Activated CD8-positive, alpha-beta T cell treated with anti-CD3 and anti-CD28 coated beads for 36 hours (primary cell): Measurements from ENCODE around the gene U2AF2. TPM values are rescaled to one million over a fixed set of nuclear protein-coding genes. Genes with fewer than 3 reads are reported as not detected.

Source experiments
- ATAC-seq: fragments of 200-7000 bp; cut with Tn5 transposase; one replicate; pipeline ENCODE4 v1.10.0; 2021; ENCODE audit warnings: mild to moderate bottlenecking, moderate library complexity
- CTCF ChIA-PET: fragments of 350-600 bp; sonication (Branson Sonifier 250); formaldehyde crosslinking; loops from one replicate; lab custom pipeline; 2021; ENCODE audit warnings: antibody characterized with exemption; lab: Charles Lee
- POLR2A ChIA-PET: fragments of 350-600 bp; sonication (Branson Sonifier 250); formaldehyde crosslinking; loops from one replicate; lab custom pipeline; 2021; ENCODE audit warnings: antibody characterized with exemption; lab: Charles Lee
- DNase-seq: peaks from one replicate; pipeline ENCODE4 v3.0.0-alpha.2; 2020
- H3K27ac Mint-ChIP-seq: one replicate; pipeline ENCODE4 v1.8.0; 2021; ENCODE audit warnings: mild to moderate bottlenecking, mixed read lengths
- H3K27me3 Mint-ChIP-seq: one replicate; pipeline ENCODE4 v1.8.0; 2021; ENCODE audit warnings: mixed read lengths
- H3K36me3 Mint-ChIP-seq: one replicate; pipeline ENCODE4 v1.8.0; 2021; ENCODE audit warnings: low read depth, mixed read lengths
- H3K4me1 Mint-ChIP-seq: one replicate; pipeline ENCODE4 v1.8.0; 2021; ENCODE audit warnings: low read depth, mixed read lengths
- H3K4me3 Mint-ChIP-seq: one replicate; pipeline ENCODE4 v1.8.0; 2021; ENCODE audit warnings: mild to moderate bottlenecking, moderate library complexity, mixed read lengths
- H3K9me3 Mint-ChIP-seq: one replicate; pipeline ENCODE4 v1.8.0; 2021; ENCODE audit warnings: mixed read lengths
- intact Hi-C: fragments of 100-400 bp; cut with micrococcal nuclease; formaldehyde crosslinking; loops from one replicate; pipeline ENCODE4 v1.10.0; 2022
- total RNA-seq, 2 experiments: library from RNA; stranded (reverse); gene quantifications; one replicate each; pipeline ENCODE4 v1.2.3, GENCODE V29; 2021
- TF ChIP-seq, protein P1 (sequence below): fragments of 200-600 bp; IDR thresholded peaks from one replicate; pipeline ENCODE4 v1.8.0; 2022; ENCODE audit warnings: antibody characterized with exemption, mild to moderate bottlenecking

The U2AF2 gene
- total RNA-seq, 2 experiments from 2014 or later = 304 to 306 TPM

DNA sequence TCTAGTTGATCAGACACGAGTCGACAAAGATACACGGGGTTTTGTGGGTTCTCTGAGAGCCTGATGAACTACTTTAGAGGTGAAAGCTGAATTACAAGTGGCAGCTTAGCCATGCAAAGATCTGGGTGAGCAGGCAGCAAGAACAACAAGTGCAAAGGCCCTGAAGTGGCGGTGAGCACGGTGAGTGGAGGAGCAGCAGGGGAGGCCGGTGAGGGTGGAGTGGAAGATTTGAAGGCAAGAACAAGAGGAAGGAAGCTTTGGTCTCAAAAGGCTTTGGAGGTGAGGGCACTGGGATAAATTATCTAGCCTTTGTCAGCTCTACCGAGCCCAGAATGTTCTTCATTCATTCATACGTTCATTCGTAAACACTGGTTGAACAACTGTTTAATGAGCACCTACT is 48.0 kb upstream of the U2AF2 start:
- H3K9me3 Mint-ChIP-seq = peaks cover 2% of the 10 kb centered on the region
- H3K27ac Mint-ChIP-seq = peak overlapping the region; percentile 96
- TF ChIP-seq, protein P1, sequence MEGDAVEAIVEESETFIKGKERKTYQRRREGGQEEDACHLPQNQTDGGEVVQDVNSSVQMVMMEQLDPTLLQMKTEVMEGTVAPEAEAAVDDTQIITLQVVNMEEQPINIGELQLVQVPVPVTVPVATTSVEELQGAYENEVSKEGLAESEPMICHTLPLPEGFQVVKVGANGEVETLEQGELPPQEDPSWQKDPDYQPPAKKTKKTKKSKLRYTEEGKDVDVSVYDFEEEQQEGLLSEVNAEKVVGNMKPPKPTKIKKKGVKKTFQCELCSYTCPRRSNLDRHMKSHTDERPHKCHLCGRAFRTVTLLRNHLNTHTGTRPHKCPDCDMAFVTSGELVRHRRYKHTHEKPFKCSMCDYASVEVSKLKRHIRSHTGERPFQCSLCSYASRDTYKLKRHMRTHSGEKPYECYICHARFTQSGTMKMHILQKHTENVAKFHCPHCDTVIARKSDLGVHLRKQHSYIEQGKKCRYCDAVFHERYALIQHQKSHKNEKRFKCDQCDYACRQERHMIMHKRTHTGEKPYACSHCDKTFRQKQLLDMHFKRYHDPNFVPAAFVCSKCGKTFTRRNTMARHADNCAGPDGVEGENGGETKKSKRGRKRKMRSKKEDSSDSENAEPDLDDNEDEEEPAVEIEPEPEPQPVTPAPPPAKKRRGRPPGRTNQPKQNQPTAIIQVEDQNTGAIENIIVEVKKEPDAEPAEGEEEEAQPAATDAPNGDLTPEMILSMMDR = no peak
- H3K4me1 Mint-ChIP-seq = peaks cover 56% of the 10 kb centered on the region
- no peaks in the 10 kb centered on the region for H3K27me3 Mint-ChIP-seq
- CTCF ChIA-PET = interaction anchor here (0.8 to 2.4 kb wide), 29 partner anchors 10 to 139 kb away, joined by 3 to 22 read pairs (median 7); partner anchors contain the start of genes CCDC106, NAT14, U2AF2 and ZNF628
- POLR2A ChIA-PET = interaction anchor here (1.0 to 2.5 kb wide), 5 partner anchors 9 to 30 kb away, joined by 3 to 26 read pairs (median 5); partner anchors contain the start of gene ZNF784
- intact Hi-C loops = no loop called here
- peak overlapping the region; percentile 92 for H3K4me3 Mint-ChIP-seq
- DNase-seq (no peak), ATAC-seq (no peak)
- H3K36me3 Mint-ChIP-seq = peaks cover 38% of the 10 kb centered on the region

DNA sequence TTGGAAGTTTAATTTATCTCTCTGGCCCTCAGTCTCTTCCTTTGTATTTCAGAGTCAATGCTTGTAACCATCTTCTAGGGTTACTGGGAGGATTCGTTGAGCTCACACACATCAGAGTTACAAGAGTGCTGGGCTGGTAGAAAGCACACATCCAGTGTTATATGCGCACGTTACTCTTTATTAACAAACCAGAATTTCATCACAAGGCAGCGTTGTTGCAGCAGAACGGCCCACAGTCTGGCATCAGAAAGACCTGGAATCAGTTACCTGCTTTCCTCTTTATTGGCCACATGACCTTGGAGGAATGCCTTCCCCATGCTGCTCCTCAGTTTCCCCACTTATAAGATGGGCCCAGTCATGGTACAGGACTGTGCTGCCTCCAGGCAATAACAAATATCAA is 45.5 kb upstream of the U2AF2 start:
- Mint-ChIP-seq H3K36me3 (peaks cover 42% of the 10 kb centered on the region), H3K4me3 (no peak overlapping the region), H3K9me3 (no peaks in the 10 kb centered on the region), H3K27me3 (no peaks in the 10 kb centered on the region), H3K4me1 (peaks cover 55% of the 10 kb centered on the region), H3K27ac (peak overlapping the region; percentile 35)
- ChIA-PET POLR2A (no interaction called here), CTCF (interaction anchor here (1.7 kb wide), 1 partner anchor 105 kb away, joined by 6 read pairs; no protein-coding TSS in a partner anchor)
- intact Hi-C loops = no loop called here
- ATAC-seq = no peak
- TF ChIP-seq, protein P1 = no peak
- no peak for DNase-seq

DNA sequence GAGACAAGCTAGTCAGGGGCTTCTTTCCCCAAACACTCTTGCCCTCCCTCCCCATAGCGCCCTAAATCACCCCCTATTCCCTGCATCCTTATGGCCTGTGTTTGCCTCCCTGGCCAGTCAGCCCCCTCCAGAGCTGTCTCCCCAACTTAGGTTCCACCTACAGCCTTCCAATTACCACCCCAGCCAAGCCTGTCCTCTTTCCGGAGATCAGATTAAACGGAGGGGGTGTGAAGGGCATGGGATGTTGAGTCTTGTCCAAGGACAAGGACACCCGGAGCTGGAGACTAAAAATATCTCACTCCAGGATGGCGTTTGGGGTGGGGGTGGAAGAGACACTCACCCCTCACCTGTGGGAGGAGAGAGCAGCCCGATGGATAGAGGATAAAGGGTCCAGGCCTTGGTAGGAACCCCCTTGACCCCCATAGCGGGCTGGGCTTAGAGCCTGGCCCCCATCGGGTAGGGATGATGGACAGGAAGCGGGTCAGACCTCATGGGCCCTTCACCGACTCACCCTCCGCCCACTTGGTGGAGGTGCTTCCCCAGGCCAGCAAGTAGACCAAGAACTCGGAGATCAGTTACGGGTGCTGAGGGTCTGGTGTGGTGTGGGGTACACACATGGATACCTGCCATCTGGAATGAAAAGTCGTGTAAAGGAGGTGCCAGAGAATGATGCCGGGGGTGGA is 43.4 kb upstream of the U2AF2 start:
- TF ChIP-seq, protein P1 = no peak
- Mint-ChIP-seq H3K36me3 (peaks cover 44% of the 10 kb centered on the region), H3K4me3 (no peak overlapping the region), H3K9me3 (no peaks in the 10 kb centered on the region), H3K27ac (peak overlapping the region; percentile 49), H3K27me3 (no peaks in the 10 kb centered on the region), H3K4me1 (peaks cover 44% of the 10 kb centered on the region)
- ChIA-PET CTCF (interaction anchor here (1.3 to 2.2 kb wide), 3 partner anchors 13 to 97 kb away, joined by 3 to 7 read pairs (median 3); partner anchors contain the start of gene FIZ1), POLR2A (interaction anchor here (1.0 kb wide), 1 partner anchor 22 kb away, joined by 3 read pairs; no protein-coding TSS in a partner anchor)
- ATAC-seq (peak; percentile 45), DNase-seq (no peak)
- intact Hi-C loops = no loop called here

DNA sequence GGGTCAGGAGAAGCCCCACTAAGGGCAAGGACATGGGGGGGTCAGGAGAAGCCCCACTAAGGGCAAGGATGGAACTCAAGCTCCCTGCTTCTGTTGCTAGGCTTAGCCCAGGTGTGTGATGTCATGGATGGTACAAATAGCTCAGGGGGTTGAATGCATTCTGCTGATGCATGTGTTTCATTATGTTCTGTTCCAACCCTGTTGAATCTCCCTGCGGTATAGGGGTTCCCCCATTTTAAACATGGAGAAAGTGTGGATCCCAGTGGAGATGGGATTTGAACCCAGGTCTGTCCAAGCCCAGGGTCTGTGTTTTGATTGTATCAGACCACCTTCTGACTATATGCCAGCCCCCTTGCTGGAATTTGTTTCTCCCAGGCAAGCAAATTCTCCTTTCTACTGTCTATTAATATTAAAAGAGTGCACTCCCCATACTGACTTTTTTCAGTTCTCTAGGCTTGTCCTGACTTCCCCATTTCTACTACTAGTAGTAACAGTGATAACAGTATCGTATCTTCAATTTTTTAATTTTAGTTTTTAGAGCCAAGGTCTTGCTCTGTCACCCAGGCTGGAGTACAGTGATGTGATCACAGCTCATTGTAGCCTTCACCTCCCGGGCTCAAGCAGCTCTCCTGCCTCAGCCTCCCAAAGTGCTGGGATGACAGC is 42.7 kb upstream of the U2AF2 start:
- POLR2A ChIA-PET = interaction anchor here (1.4 kb wide), 1 partner anchor 8 kb away, joined by 3 read pairs; no protein-coding TSS in a partner anchor
- Mint-ChIP-seq H3K9me3 (no peaks in the 10 kb centered on the region), H3K27me3 (no peaks in the 10 kb centered on the region), H3K4me1 (peaks cover 37% of the 10 kb centered on the region), H3K27ac (peak overlapping the region; percentile 49), H3K4me3 (no peak overlapping the region), H3K36me3 (peaks cover 41% of the 10 kb centered on the region)
- TF ChIP-seq, protein P1 = no peak
- ATAC-seq (peak; percentile 49), DNase-seq (no peak)
- CTCF ChIA-PET = interaction anchor here (1.4 to 2.2 kb wide), 2 partner anchors 20 to 97 kb away, joined by 3 to 7 read pairs; no protein-coding TSS in a partner anchor
- intact Hi-C loops = no loop called here
